ENCODE data around the gene OSGIN1. TPM values are rescaled to one million over a fixed set of nuclear protein-coding genes. Genes with fewer than 3 reads are reported as not detected.

OSGIN1 gene
- total RNA-seq, 1 donor = 6.6 TPM

DNA sequence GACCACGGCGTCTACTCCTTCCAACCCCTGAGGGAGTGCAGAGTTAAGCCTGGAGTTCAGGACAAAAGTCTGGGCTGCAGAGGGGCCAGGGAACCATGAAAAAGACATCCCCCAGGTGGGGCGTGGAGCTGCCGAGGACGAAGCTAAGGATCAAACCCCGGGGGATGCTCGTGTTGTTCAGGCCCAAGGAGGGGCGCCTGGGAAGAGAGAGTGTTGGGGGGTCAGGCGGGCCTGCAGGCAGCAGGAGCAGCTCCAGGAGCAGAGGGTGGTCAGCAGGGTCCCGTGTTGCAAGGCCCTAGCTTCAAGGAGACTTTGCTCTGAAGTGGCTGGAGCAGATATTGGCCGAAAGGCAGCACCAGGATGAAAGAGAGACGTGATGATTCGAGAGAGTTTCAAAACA lies 41.7 kb downstream of the OSGIN1 start:
- peak; percentile 13 for DNase-seq (ENCODE audit: low read depth)
- TF ChIP-seq, protein P1, sequence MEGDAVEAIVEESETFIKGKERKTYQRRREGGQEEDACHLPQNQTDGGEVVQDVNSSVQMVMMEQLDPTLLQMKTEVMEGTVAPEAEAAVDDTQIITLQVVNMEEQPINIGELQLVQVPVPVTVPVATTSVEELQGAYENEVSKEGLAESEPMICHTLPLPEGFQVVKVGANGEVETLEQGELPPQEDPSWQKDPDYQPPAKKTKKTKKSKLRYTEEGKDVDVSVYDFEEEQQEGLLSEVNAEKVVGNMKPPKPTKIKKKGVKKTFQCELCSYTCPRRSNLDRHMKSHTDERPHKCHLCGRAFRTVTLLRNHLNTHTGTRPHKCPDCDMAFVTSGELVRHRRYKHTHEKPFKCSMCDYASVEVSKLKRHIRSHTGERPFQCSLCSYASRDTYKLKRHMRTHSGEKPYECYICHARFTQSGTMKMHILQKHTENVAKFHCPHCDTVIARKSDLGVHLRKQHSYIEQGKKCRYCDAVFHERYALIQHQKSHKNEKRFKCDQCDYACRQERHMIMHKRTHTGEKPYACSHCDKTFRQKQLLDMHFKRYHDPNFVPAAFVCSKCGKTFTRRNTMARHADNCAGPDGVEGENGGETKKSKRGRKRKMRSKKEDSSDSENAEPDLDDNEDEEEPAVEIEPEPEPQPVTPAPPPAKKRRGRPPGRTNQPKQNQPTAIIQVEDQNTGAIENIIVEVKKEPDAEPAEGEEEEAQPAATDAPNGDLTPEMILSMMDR (IDR thresholded peaks at IDR 0.05; ENCODE audit: insufficient read depth, low read length) = no peak
- H3K4me3 ChIP-seq (ENCODE audit: low read depth, low read length) = no peak overlapping the region

GRCh38 chr16:83995754-83996153 lies 42.7 kb downstream of the OSGIN1 start:
- TF ChIP-seq, protein P1 (IDR thresholded peaks at IDR 0.05; ENCODE audit: insufficient read depth, low read length) = no peak
- no peak for DNase-seq (ENCODE audit: low read depth)
- H3K4me3 ChIP-seq (ENCODE audit: low read depth, low read length) = no peak overlapping the region

- no peak overlapping the region for H3K4me3 ChIP-seq (ENCODE audit: low read depth, low read length)
- TF ChIP-seq, protein P1 (IDR thresholded peaks at IDR 0.05; ENCODE audit: insufficient read depth, low read length) = peak; percentile 10
- no peak for DNase-seq (ENCODE audit: low read depth)
Observed at GRCh38 chr16:83996481-83997252, 43.6 kb downstream of the OSGIN1 start.

DNA sequence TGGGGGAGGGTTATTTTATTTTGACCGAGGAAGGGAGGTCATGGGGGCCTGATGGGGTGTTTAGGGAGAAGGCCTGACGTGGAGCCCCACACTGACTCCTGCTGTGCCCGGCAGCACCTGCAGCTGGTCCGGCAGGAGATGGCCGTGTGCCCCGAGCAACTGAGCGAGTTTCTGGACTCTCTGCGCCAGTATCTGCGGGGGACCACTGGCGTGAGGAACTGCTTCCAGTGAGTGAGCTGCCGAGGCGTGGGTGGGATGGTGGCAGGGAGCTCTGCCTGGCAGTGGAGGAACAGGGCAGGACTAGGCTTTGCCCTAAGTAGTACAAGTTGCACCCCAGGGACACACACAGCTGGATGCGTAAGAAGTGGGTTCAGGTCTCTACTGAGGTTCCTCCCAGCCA lies 45.1 kb downstream of the OSGIN1 start:
- no peak for DNase-seq (ENCODE audit: low read depth)
- TF ChIP-seq, protein P1 (IDR thresholded peaks at IDR 0.05; ENCODE audit: insufficient read depth, low read length) = no peak
- no peak overlapping the region for H3K4me3 ChIP-seq (ENCODE audit: low read depth, low read length)

GRCh38 chr16:84000989-84001642 lies 48.1 kb downstream of the OSGIN1 start:
- TF ChIP-seq, protein P1 (IDR thresholded peaks at IDR 0.05; ENCODE audit: insufficient read depth, low read length) = no peak
- no peak overlapping the region for H3K4me3 ChIP-seq (ENCODE audit: low read depth, low read length)
- no peak for DNase-seq (ENCODE audit: low read depth)

- DNase-seq (ENCODE audit: low read depth) = no peak
- TF ChIP-seq, protein P1 (IDR thresholded peaks at IDR 0.05; ENCODE audit: insufficient read depth, low read length) = no peak
- no peak overlapping the region for H3K4me3 ChIP-seq (ENCODE audit: low read depth, low read length)
Observed at GRCh38 chr16:84001726-84002125, 48.7 kb downstream of the OSGIN1 start.

Data from fibroblast of the aortic adventitia (primary cell).